Thymus (tissue), 11 donors: ENCODE results near the gene LSP1. TPM values are rescaled to one million over a fixed set of nuclear protein-coding genes. Genes with fewer than 3 reads are reported as not detected.

Experiments used
- DNase-seq, 9 donors: peaks; one replicate each; pipeline ENCODE4 v3.0.0-alpha.2; 2013; ENCODE audit warnings: low spot score in 9 of 9, low read depth in 6 of 9, missing footprints in 1 of 9
- H3K27ac ChIP-seq, 2 donors: one replicate each; pipeline ENCODE4 v1.5.1; 2013; ENCODE audit warnings: control low read depth in 1 of 2, low read depth in 1 of 2, low read length in 1 of 2, mild to moderate bottlenecking in 1 of 2, moderate library complexity in 1 of 2
- H3K27me3 ChIP-seq, 2 donors: one replicate each; pipeline ENCODE4 v1.5.1; 2013; ENCODE audit warnings: low read length in 1 of 2; ENCODE audit not compliant: control insufficient read depth in 2 of 2, insufficient read depth in 1 of 2
- H3K36me3 ChIP-seq, 2 donors: one replicate each; pipeline ENCODE4 v1.5.1; 2013; ENCODE audit warnings: low read length in 1 of 2, mild to moderate bottlenecking in 1 of 2, moderate library complexity in 1 of 2; ENCODE audit not compliant: control insufficient read depth in 2 of 2, insufficient read depth in 2 of 2
- H3K4me1 ChIP-seq, 2 donors: one replicate each; pipeline ENCODE4 v1.5.1; 2013; ENCODE audit warnings: low read length in 2 of 2; ENCODE audit not compliant: control insufficient read depth in 2 of 2, insufficient read depth in 2 of 2
- H3K4me3 ChIP-seq, 2 donors: one replicate each; pipeline ENCODE4 v1.5.1; 2013; ENCODE audit warnings: low read length in 2 of 2, control low read depth in 1 of 2, mild to moderate bottlenecking in 1 of 2
- H3K9me3 ChIP-seq, 2 donors: one replicate each; pipeline ENCODE4 v1.5.1; 2013; ENCODE audit warnings: low read length in 1 of 2, mild to moderate bottlenecking in 1 of 2; ENCODE audit not compliant: control insufficient read depth in 2 of 2, insufficient read depth in 1 of 2
- WGBS: extraction: QIAGEN DNeasy Blood & Tissue Kit; methylation state at CpG from one replicate; pipeline ENCODE4 v1.1.7; 2013; 5-methylcytosine and 5-hydroxymethylcytosine counted together
- polyA plus RNA-seq: library from polyadenylated mRNA; stranded (reverse); fragments of 200-250 nt; gene quantifications from one replicate; pipeline ENCODE4 v1.2.3, GENCODE V29; 2013
- total RNA-seq: library from RNA; stranded (reverse); fragments of 120-200 nt; gene quantifications from one replicate; pipeline ENCODE4 v1.2.4, GENCODE V29; 2013
- donor health status: healthy.

The LSP1 gene
- total and polyA plus RNA-seq, 2 donors: 138 to 179 TPM

DNA sequence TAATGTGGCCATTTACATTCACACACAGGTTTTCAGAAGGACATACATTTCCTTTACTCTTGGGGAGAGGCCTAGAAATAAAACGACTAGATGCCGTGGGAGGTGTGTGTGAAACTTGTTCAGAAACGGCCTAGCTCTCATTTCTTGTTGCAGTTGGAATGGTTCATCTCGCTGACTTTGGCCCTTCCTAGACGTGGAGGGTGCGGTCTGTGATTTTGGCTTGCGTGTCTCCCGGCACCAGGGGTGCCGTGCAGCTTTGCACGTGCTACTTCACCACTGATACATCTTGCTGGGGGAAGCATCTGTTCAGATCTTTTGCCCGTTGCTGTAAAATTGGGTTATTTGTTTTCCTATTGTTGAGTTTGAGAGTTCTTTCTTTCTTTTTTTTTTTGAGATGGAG is 41.9 kb downstream of the LSP1 start:
- no peaks in the 10 kb centered on the region for H3K9me3 ChIP-seq
- H3K36me3 ChIP-seq: no peaks in the 10 kb centered on the region
- H3K27ac ChIP-seq: no peak overlapping the region
- H3K4me1 ChIP-seq: peaks cover under 1 to 31% of the 10 kb centered on the region in 2 donors
- peaks cover 0 to 7% of the 10 kb centered on the region in 2 donors for H3K27me3 ChIP-seq
- H3K4me3 ChIP-seq: no peak overlapping the region
- DNase-seq: no peak
- WGBS: 95% methylated on average over 11 of the region's 11 CpGs

- no peaks in the 10 kb centered on the region for H3K27me3 ChIP-seq
- no peaks in the 10 kb centered on the region for H3K36me3 ChIP-seq
- H3K4me3 ChIP-seq: no peak overlapping the region
- H3K27ac ChIP-seq: no peak overlapping the region
- WGBS: 57% methylated on average over 10 of the region's 10 CpGs
- DNase-seq: no peak
- H3K9me3 ChIP-seq: no peaks in the 10 kb centered on the region
- H3K4me1 ChIP-seq: peaks cover 0 to 14% of the 10 kb centered on the region in 2 donors
Measured at GRCh38 chr11:1896468-1896867, 43.6 kb downstream of the LSP1 start.

- H3K4me1 ChIP-seq: peaks cover 0 to 10% of the 10 kb centered on the region in 2 donors
Measured at GRCh38 chr11:1896923-1897322, 44.0 kb downstream of the LSP1 start.

GRCh38 chr11:1899090-1899489 is 46.2 kb downstream of the LSP1 start:
- WGBS: 96% methylated on average over 4 of the region's 4 CpGs
- H3K9me3 ChIP-seq: no peaks in the 10 kb centered on the region
- H3K36me3 ChIP-seq: no peaks in the 10 kb centered on the region
- H3K4me1 ChIP-seq: peaks cover 0 to 9% of the 10 kb centered on the region in 2 donors
- H3K27me3 ChIP-seq: no peaks in the 10 kb centered on the region
- no peak for DNase-seq
- no peak overlapping the region for H3K4me3 ChIP-seq
- no peak overlapping the region for H3K27ac ChIP-seq

More at GRCh38 chr11:1896923-1897322, 44.0 kb downstream of the LSP1 start:
- no peaks in the 10 kb centered on the region for H3K9me3 ChIP-seq
- H3K36me3 ChIP-seq: no peaks in the 10 kb centered on the region
- WGBS: 28% methylated on average over 12 of the region's 12 CpGs
- H3K27me3 ChIP-seq: no peaks in the 10 kb centered on the region
- no peak overlapping the region for H3K4me3 ChIP-seq
- H3K27ac ChIP-seq: peak overlapping the region in 1 of 2 donors; percentile 28
- peak in 1 of 9 donors; percentile 36 for DNase-seq

DNA sequence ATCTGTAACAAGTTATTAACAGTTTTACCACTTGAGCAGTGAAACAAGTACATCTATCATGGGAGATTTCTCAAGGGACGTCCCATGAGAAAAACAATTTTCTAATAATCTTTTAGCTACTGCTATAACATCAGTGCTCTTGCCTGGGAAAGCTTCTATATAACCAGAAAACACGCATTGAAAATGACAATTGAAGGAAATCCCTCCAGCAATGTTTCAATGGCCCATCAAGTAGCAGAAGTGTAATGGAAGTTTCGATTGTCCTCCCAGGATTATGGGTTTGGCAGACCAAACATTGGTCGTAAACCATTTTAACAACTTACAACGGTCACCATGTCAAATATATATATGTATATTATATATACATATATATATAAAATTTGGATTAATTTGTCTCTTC is 46.8 kb downstream of the LSP1 start:
- H3K27me3 ChIP-seq: no peaks in the 10 kb centered on the region
- H3K9me3 ChIP-seq: no peaks in the 10 kb centered on the region

GRCh38 chr11:1906181-1906580 is 53.3 kb downstream of the LSP1 start:
- Histone ChIP-seq H3K9me3 (no peaks in the 10 kb centered on the region), H3K27me3 (no peaks in the 10 kb centered on the region), H3K27ac (no peak overlapping the region), H3K4me3 (no peak overlapping the region), H3K36me3 (no peaks in the 10 kb centered on the region), H3K4me1 (peaks cover 0 to 3% of the 10 kb centered on the region in 2 donors)
- WGBS: 29% methylated on average over 5 of the region's 5 CpGs
- DNase-seq: no peak

More for the DNA sequence above, 46.8 kb downstream of the LSP1 start:
- no peaks in the 10 kb centered on the region for H3K36me3 ChIP-seq
- 97% methylated on average over 5 of the region's 5 CpGs for WGBS
- peaks cover 0 to 9% of the 10 kb centered on the region in 2 donors for H3K4me1 ChIP-seq
- DNase-seq: no peak
- H3K27ac ChIP-seq: no peak overlapping the region
- no peak overlapping the region for H3K4me3 ChIP-seq

DNA sequence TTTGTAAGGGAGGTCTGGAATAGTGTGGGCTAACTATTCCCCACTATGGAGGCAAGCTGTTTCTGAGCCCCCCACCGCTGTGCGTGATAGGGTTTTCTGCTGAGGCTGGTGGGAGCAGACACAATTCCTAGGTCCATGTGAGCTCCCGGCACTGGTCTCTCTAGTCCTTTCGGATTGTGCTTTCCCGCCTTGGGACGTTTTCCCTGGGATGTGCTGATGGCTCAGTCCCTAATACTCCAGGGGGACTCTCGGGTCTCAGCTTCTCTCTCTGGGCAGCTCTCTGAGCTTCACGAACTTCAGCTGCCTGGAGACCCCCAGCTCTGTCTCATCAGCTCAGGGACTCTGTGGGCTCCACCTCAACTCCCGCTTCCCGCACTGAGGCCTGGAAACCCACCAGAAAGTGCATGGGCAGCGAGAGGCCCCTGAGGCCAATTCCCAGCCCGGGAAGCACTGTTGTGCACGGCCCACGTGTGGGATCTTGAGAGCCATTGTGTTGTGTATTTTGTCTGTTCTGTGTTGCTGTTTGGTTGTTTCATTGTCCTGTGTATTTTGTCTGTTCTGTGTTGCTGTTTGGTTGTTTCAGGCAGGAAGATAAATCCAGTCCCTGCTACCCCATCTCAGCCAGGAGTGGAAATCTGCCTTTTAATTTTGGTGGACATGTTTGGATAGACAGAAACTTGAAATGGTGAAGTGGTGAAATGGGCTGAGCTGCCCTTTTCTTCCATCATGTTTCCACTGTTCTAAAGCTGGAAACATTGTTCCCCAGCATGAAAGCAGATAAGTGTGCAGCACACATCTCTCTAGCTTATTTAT is 53.9 kb downstream of the LSP1 start:
- Histone ChIP-seq H3K27me3 (no peaks in the 10 kb centered on the region), H3K36me3 (no peaks in the 10 kb centered on the region), H3K4me1 (peaks cover 0 to 3% of the 10 kb centered on the region in 2 donors), H3K4me3 (no peak overlapping the region), H3K27ac (no peak overlapping the region), H3K9me3 (no peaks in the 10 kb centered on the region)
- no peak for DNase-seq
- WGBS: 93% methylated on average over 14 of the region's 14 CpGs

DNA sequence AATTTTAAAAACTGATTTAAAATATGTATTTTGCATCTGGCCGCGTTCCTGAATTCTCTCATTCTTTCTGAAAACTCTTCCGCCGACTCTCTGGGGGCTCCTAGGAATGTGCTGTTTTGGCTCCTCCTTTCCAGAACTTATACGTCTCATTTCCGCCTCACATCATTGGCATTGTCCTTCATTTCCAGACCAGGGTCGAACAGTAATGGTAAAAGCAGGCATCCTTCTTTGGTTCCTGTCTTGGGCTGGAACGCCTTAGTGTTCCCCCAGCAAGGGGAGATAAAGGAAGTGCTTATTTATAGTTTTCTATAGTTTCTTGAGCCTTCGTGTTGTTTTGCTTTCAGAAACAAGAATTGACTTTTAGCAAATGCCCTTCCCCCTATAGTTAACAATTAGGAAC is 55.7 kb downstream of the LSP1 start:
- Histone ChIP-seq H3K9me3 (no peaks in the 10 kb centered on the region), H3K4me3 (no peak overlapping the region), H3K36me3 (no peaks in the 10 kb centered on the region), H3K27me3 (no peaks in the 10 kb centered on the region), H3K4me1 (peaks cover 0 to 3% of the 10 kb centered on the region in 2 donors), H3K27ac (peak overlapping the region in 1 of 2 donors; percentile 43)
- DNase-seq: no peak
- WGBS: 73% methylated on average over 9 of the region's 9 CpGs

GRCh38 chr11:1909524-1909923 is 56.6 kb downstream of the LSP1 start:
- Histone ChIP-seq H3K4me1 (peaks cover 0 to 3% of the 10 kb centered on the region in 2 donors), H3K27me3 (no peaks in the 10 kb centered on the region), H3K9me3 (no peaks in the 10 kb centered on the region), H3K4me3 (no peak overlapping the region), H3K36me3 (no peaks in the 10 kb centered on the region), H3K27ac (no peak overlapping the region)
- no peak for DNase-seq
- WGBS: 95% methylated on average over 7 of the region's 7 CpGs
